Ishikawa (cell line): Measurements from ENCODE around the gene EGR2.

Experiments used
- CREB1 ChIP-seq: IDR thresholded peaks from 2 replicates; pipeline ENCODE4 v1.6.1; 2012; ENCODE audit warnings: low read depth
- EP300 ChIP-seq: IDR thresholded peaks from 2 replicates; pipeline ENCODE4 v1.6.1; 2012; ENCODE audit warnings: borderline replicate concordance
- NFIC ChIP-seq: IDR thresholded peaks from 2 replicates; pipeline ENCODE4 v1.6.1; 2012
- RAD21 ChIP-seq: IDR thresholded peaks from 2 replicates; pipeline ENCODE4 v1.6.1; 2012; ENCODE audit warnings: low read depth
- REST ChIP-seq: IDR thresholded peaks from 2 replicates; pipeline ENCODE4 v1.6.1; 2012; ENCODE audit warnings: low read depth, mild to moderate bottlenecking
- TAF1 ChIP-seq: IDR thresholded peaks from 2 replicates; pipeline ENCODE4 v1.6.1; 2012; ENCODE audit warnings: low read depth, mild to moderate bottlenecking
- TCF12 ChIP-seq: IDR thresholded peaks from 2 replicates; pipeline ENCODE4 v1.6.1; 2012; ENCODE audit warnings: low read depth
- YY1 ChIP-seq: IDR thresholded peaks from 2 replicates; pipeline ENCODE4 v1.6.1; 2012; ENCODE audit warnings: low read depth
- ZBTB7A ChIP-seq: IDR thresholded peaks from 2 replicates; pipeline ENCODE4 v1.6.1; 2012; ENCODE audit warnings: low read depth

GRCh38 chr10:62860946-62861345, 44.8 kb upstream of the EGR2 start:
- TF ChIP-seq TCF12 (no peak), CREB1 (no peak), RAD21 (no peak), ZBTB7A (no peak), TAF1 (no peak), EP300 (no peak), YY1 (no peak), REST (no peak), NFIC (no peak)
